Activated naive CD8-positive, alpha-beta T cell treated with anti-CD3 and anti-CD28 coated beads, Interleukin-2, amount 10 ng/mL, durations not matched to agents 7 days and 5 days (primary cell): ENCODE measurements around the gene ERCC6. TPM values are rescaled to one million over a fixed set of nuclear protein-coding genes. Genes with fewer than 3 reads are reported as not detected.

Experiments used
- ATAC-seq: fragments of 150-1000 bp; cut with Tn5 transposase; one replicate; pipeline ENCODE4 v1.10.0; 2021; ENCODE audit warnings: low read depth, moderate library complexity
- POLR2A ChIA-PET: fragments of 350-600 bp; sonication (Branson Sonifier 250); formaldehyde crosslinking; loops from one replicate; lab custom pipeline; 2021; ENCODE audit warnings: antibody characterized with exemption; lab: Charles Lee
- DNase-seq: peaks from one replicate; pipeline ENCODE4 v3.0.0; 2021
- H3K27ac Mint-ChIP-seq: one replicate; pipeline ENCODE4 v1.8.0; 2022; ENCODE audit warnings: mild to moderate bottlenecking, mixed read lengths
- H3K27me3 Mint-ChIP-seq: one replicate; pipeline ENCODE4 v1.8.0; 2022; ENCODE audit warnings: mild to moderate bottlenecking, moderate library complexity, mixed read lengths
- H3K36me3 Mint-ChIP-seq: one replicate; pipeline ENCODE4 v1.8.0; 2021; ENCODE audit warnings: mild to moderate bottlenecking, mixed read lengths
- H3K4me1 Mint-ChIP-seq: one replicate; pipeline ENCODE4 v1.8.0; 2021; ENCODE audit warnings: mixed read lengths
- H3K4me3 Mint-ChIP-seq: one replicate; pipeline ENCODE4 v1.8.0; 2022; ENCODE audit warnings: mild to moderate bottlenecking, moderate library complexity, mixed read lengths
- H3K9me3 Mint-ChIP-seq: one replicate; pipeline ENCODE4 v1.8.0; 2021; ENCODE audit warnings: mixed read lengths
- total RNA-seq, 2 experiments: library from RNA; stranded (reverse); gene quantifications; one replicate each; pipeline ENCODE4 v1.2.3, GENCODE V29; 2021

ERCC6 gene
- total RNA-seq, 2 experiments from 2014 or later, result 31.8 to 34.8 TPM

GRCh38 chr10:49518566-49518965 is 20.4 kb downstream of the ERCC6 start:
- POLR2A ChIA-PET, result interaction anchor here (1.1 kb wide), 1 partner anchor 111 kb away, joined by 3 read pairs; no protein-coding TSS in a partner anchor
- Mint-ChIP-seq H3K36me3 (peaks cover 8% of the 10 kb centered on the region), H3K27me3 (no peaks in the 10 kb centered on the region), H3K9me3 (no peaks in the 10 kb centered on the region), H3K27ac (no peak overlapping the region), H3K4me1 (peaks cover 7% of the 10 kb centered on the region), H3K4me3 (no peak overlapping the region)
- DNase-seq, result no peak
- no peak for ATAC-seq

- DNase-seq (no peak), ATAC-seq (no peak)
- Mint-ChIP-seq H3K27me3 (no peaks in the 10 kb centered on the region), H3K27ac (no peak overlapping the region), H3K9me3 (no peaks in the 10 kb centered on the region), H3K36me3 (peaks cover 7% of the 10 kb centered on the region), H3K4me1 (peaks cover 9% of the 10 kb centered on the region), H3K4me3 (no peak overlapping the region)
- POLR2A ChIA-PET, result no interaction called here
Observed at GRCh38 chr10:49516216-49516970, 22.5 kb downstream of the ERCC6 start.

GRCh38 chr10:49512121-49512809 is 26.7 kb downstream of the ERCC6 start:
- Mint-ChIP-seq H3K4me3 (no peak overlapping the region), H3K27me3 (no peaks in the 10 kb centered on the region), H3K4me1 (peaks cover 21% of the 10 kb centered on the region), H3K36me3 (peaks cover 2% of the 10 kb centered on the region), H3K27ac (no peak overlapping the region), H3K9me3 (no peaks in the 10 kb centered on the region)
- POLR2A ChIA-PET, result no interaction called here
- peak; percentile 65 for ATAC-seq
- DNase-seq, result no peak

- POLR2A ChIA-PET, result interaction anchor here (1.9 kb wide), 1 partner anchor 102 kb away, joined by 5 read pairs; no protein-coding TSS in a partner anchor
- no peak overlapping the region for H3K27ac Mint-ChIP-seq
- peaks cover 24% of the 10 kb centered on the region for H3K4me1 Mint-ChIP-seq
- DNase-seq, result no peak
- ATAC-seq, result no peak
- H3K4me3 Mint-ChIP-seq, result no peak overlapping the region
- H3K27me3 Mint-ChIP-seq, result peaks cover 3% of the 10 kb centered on the region
- H3K9me3 Mint-ChIP-seq, result no peaks in the 10 kb centered on the region
- peaks cover 7% of the 10 kb centered on the region for H3K36me3 Mint-ChIP-seq
Observed at GRCh38 chr10:49509771-49510303, 29.1 kb downstream of the ERCC6 start.

GRCh38 chr10:49508654-49509053 is 30.3 kb downstream of the ERCC6 start:
- peaks cover 3% of the 10 kb centered on the region for H3K27me3 Mint-ChIP-seq
- H3K36me3 Mint-ChIP-seq, result peaks cover 7% of the 10 kb centered on the region
- no peaks in the 10 kb centered on the region for H3K9me3 Mint-ChIP-seq
- no peak for DNase-seq
- no peak for ATAC-seq
- H3K4me1 Mint-ChIP-seq, result peaks cover 24% of the 10 kb centered on the region
- H3K27ac Mint-ChIP-seq, result no peak overlapping the region
- POLR2A ChIA-PET, result no interaction called here
- peak overlapping the region; percentile 45 for H3K4me3 Mint-ChIP-seq

- Mint-ChIP-seq H3K27me3 (peaks cover 3% of the 10 kb centered on the region), H3K27ac (no peak overlapping the region), H3K4me3 (peak overlapping the region; percentile 45), H3K9me3 (no peaks in the 10 kb centered on the region), H3K36me3 (peaks cover 7% of the 10 kb centered on the region), H3K4me1 (peaks cover 24% of the 10 kb centered on the region)
- POLR2A ChIA-PET, result no interaction called here
- peak; percentile 85 for ATAC-seq
- DNase-seq, result no peak
Observed at GRCh38 chr10:49508249-49508648, 30.7 kb downstream of the ERCC6 start.

- Mint-ChIP-seq H3K27ac (no peak overlapping the region), H3K4me3 (no peak overlapping the region), H3K27me3 (peaks cover 3% of the 10 kb centered on the region), H3K4me1 (peaks cover 21% of the 10 kb centered on the region), H3K9me3 (no peaks in the 10 kb centered on the region), H3K36me3 (peaks cover 7% of the 10 kb centered on the region)
- DNase-seq (no peak), ATAC-seq (no peak)
- POLR2A ChIA-PET, result no interaction called here
Observed at GRCh38 chr10:49505589-49505988, 33.3 kb downstream of the ERCC6 start.

GRCh38 chr10:49505076-49505475 is 33.8 kb downstream of the ERCC6 start:
- DNase-seq (no peak), ATAC-seq (no peak)
- Mint-ChIP-seq H3K36me3 (peaks cover 9% of the 10 kb centered on the region), H3K9me3 (no peaks in the 10 kb centered on the region), H3K27me3 (peaks cover 3% of the 10 kb centered on the region), H3K4me3 (no peak overlapping the region), H3K27ac (no peak overlapping the region), H3K4me1 (peaks cover 21% of the 10 kb centered on the region)
- POLR2A ChIA-PET, result no interaction called here

GRCh38 chr10:49504528-49504927 is 34.4 kb downstream of the ERCC6 start:
- peaks cover 21% of the 10 kb centered on the region for H3K4me1 Mint-ChIP-seq
- H3K9me3 Mint-ChIP-seq, result no peaks in the 10 kb centered on the region
- POLR2A ChIA-PET, result no interaction called here
- H3K4me3 Mint-ChIP-seq, result no peak overlapping the region
- DNase-seq (no peak), ATAC-seq (no peak)
- H3K36me3 Mint-ChIP-seq, result peaks cover 11% of the 10 kb centered on the region
- no peak overlapping the region for H3K27ac Mint-ChIP-seq
- H3K27me3 Mint-ChIP-seq, result peaks cover 3% of the 10 kb centered on the region

GRCh38 chr10:49502358-49502757 is 36.6 kb downstream of the ERCC6 start:
- no peak for DNase-seq
- H3K27ac Mint-ChIP-seq, result no peak overlapping the region
- H3K9me3 Mint-ChIP-seq, result no peaks in the 10 kb centered on the region
- peaks cover 14% of the 10 kb centered on the region for H3K36me3 Mint-ChIP-seq
- ATAC-seq, result no peak
- H3K27me3 Mint-ChIP-seq, result peaks cover 3% of the 10 kb centered on the region
- no peak overlapping the region for H3K4me3 Mint-ChIP-seq
- POLR2A ChIA-PET, result no interaction called here
- H3K4me1 Mint-ChIP-seq, result peaks cover 5% of the 10 kb centered on the region

GRCh38 chr10:49500412-49500811 is 38.5 kb downstream of the ERCC6 start:
- Mint-ChIP-seq H3K9me3 (no peaks in the 10 kb centered on the region), H3K27me3 (no peaks in the 10 kb centered on the region), H3K36me3 (peaks cover 9% of the 10 kb centered on the region), H3K4me3 (no peak overlapping the region), H3K27ac (no peak overlapping the region), H3K4me1 (peaks cover 2% of the 10 kb centered on the region)
- ATAC-seq (no peak), DNase-seq (no peak)
- POLR2A ChIA-PET, result no interaction called here

GRCh38 chr10:49499305-49499851 is 39.5 kb downstream of the ERCC6 start:
- no peak overlapping the region for H3K4me3 Mint-ChIP-seq
- peaks cover 12% of the 10 kb centered on the region for H3K36me3 Mint-ChIP-seq
- H3K27me3 Mint-ChIP-seq, result no peaks in the 10 kb centered on the region
- DNase-seq (no peak), ATAC-seq (no peak)
- H3K9me3 Mint-ChIP-seq, result no peaks in the 10 kb centered on the region
- peaks cover 2% of the 10 kb centered on the region for H3K4me1 Mint-ChIP-seq
- POLR2A ChIA-PET, result no interaction called here
- no peak overlapping the region for H3K27ac Mint-ChIP-seq

- Mint-ChIP-seq H3K27me3 (no peaks in the 10 kb centered on the region), H3K4me1 (peaks cover 2% of the 10 kb centered on the region), H3K36me3 (peaks cover 12% of the 10 kb centered on the region), H3K9me3 (no peaks in the 10 kb centered on the region), H3K27ac (no peak overlapping the region), H3K4me3 (no peak overlapping the region)
- POLR2A ChIA-PET, result no interaction called here
- DNase-seq, result no peak
- ATAC-seq, result no peak
Observed at GRCh38 chr10:49498425-49498824, 40.5 kb downstream of the ERCC6 start.
